Endometrium (tissue), 2 donors: Measurements from ENCODE around the gene OR2T8.
"Not testable (repeated sequence)": the region's sequence is repeated elsewhere in the genome, so short reads cannot be mapped to it uniquely, and the experiment has no call there.

Experiments used
- FAIRE-seq: peaks from 2 replicates; lab custom pipeline; 2012; peaks lifted over from hg19 to GRCh38; lab: Jason Lieb, UNC
- donor health status: control.
- donor health status: control.

The OR2T8 gene, protein sequence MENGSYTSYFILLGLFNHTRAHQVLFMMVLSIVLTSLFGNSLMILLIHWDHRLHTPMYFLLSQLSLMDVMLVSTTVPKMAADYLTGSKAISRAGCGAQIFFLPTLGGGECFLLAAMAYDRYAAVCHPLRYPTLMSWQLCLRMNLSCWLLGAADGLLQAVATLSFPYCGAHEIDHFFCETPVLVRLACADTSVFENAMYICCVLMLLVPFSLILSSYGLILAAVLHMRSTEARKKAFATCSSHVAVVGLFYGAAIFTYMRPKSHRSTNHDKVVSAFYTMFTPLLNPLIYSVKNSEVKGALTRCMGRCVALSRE

DNA sequence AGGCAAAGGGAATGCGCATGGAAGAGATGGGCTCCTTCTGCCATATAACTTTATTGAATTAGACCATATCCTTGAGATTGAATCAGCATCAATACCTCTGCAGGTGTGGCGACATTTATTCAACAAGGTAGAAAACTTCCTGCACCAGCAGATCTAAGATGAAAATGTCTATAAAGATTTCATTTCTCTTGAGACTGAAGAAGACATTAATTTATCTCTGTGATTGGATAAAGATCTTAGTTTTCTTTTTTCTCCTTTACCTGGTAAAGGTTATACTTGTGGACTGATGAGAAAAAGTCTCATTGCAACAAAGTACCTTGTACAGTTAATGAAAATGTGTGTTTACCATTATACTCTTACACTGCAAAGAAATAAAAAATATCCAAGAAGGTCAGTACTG is at the start of gene OR2T8:
Gene OR2T8 (plus strand): TSS at position 301 of the 400 bp plus-strand sequence. CDS start 766 bp downstream, outside the sequence.
- no peak for FAIRE-seq

DNA sequence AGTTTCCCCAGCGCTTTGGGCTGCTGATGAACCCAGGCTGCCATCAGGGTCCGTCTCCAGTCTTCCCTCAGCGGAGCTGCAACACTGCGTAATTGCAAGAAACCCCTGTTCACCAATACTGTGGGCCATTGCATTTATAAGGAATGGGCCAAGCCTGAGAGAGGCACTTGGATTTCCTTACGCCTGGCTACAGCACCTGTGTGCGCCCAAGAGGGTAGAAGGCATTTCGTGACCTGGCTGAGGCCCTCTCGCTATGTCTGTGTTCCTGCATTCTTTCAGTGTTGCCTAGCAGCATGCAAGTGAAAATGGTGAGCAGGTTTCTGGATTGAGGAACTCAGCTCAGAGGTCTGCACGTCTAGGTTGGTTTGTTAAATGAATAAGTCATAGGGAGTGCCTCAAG is 36.7 kb upstream of the OR2T8 start:
- FAIRE-seq: no peak

DNA sequence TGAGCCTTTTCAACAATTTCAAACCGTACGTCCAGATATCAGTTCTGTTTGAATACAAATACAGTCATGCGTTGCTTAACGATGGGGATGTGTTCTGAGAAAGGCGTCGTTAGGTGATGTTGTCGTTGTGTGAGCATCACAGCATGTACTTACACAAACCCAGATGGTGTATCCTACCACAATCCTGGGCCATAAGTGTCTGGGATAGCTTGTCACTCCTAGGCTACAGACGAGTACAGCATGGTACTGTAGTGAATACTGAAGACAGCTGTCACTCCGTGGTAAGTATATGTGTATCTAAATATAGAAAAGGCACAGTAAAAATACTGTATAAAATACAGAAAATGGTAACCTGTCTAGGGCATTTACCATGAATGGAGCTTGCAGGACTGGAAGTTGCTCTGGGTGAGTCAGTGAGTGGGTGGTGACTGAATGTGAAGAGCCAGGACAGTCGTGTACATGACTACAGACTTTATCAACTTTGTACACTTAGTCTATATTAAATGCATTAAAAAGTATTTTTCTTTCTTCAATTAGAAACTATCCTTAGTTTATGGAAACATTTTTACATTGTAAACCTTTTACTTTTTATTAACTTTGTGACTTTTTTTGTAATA is 35.1 kb upstream of the OR2T8 start:
- no peak for FAIRE-seq

DNA sequence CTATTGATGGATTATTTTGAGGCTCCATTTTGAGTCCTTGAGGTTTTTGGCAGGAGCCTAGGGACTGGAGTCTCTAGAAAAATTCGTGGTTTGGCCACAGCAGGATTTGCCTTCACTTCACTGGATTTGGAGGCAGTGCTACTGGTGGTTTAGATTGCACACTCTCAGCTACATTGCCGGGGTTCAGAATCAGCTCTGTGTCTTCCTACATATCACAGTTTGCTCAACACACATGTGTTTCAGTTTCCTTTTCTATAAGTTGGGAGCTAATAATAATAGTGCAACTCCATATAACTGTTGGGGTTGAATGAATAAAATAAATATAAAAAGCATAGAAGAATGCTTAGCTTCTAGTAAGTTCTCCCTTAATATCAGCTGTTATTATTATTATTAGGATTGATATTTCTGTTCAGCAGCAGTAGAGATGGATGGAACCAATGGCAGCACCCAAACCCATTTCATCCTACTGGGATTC is 24.9 kb upstream of the OR2T8 start, which contains the start of gene OR2W3:
Gene OR2W3 (plus strand): TSS at position 425 of the 475 bp plus-strand sequence. CDS start 0 bp downstream, at position 425.
- no peak for FAIRE-seq

DNA sequence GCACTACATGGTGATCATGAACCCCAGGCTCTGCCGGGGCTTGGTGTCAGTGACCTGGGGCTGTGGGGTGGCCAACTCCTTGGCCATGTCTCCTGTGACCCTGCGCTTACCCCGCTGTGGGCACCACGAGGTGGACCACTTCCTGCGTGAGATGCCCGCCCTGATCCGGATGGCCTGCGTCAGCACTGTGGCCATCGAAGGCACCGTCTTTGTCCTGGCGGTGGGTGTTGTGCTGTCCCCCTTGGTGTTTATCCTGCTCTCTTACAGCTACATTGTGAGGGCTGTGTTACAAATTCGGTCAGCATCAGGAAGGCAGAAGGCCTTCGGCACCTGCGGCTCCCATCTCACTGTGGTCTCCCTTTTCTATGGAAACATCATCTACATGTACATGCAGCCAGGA is 24.1 kb upstream of the OR2T8 start:
- FAIRE-seq: no peak

DNA sequence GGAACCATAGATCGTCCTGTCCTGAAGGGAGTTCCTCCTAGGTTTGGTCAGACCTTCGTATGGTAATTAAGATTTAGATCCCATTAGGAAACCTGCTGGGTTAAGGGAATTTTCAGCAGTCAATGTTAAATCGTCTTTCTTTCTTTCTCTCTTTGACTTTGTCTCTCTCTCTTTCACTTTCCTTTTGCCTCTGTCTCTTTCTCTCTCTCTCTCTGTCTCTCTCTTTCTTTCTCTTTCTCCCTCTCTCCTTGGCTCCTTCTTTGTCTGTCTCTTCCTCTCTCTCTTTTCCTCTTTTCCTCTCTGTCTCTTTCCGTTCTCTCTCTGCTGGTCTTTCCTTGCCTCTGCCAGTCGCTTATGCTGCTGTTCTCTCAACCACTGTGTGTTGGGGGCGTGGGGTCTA is 15.9 kb upstream of the OR2T8 start:
- FAIRE-seq: no peak

DNA sequence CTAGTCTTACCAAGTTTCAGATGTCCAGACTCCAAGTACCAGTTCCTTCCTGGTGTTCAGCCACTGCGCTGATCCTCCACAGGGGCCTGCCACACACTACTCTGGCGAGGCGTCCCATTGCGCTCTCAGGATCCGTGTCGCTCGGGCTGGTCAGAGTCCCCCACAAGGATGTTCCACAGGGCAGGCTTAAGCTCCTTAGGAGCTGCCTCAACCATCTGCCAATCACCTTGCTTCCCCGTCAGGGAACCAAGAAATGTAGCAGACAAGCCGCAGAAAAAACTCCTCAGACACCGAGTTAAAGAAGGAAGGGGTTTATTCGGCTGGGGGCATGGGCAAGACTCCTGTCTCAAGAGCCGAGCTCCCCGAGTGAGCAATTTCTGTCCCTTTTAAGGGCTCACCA is 14.9 kb upstream of the OR2T8 start:
- no peak for FAIRE-seq

DNA sequence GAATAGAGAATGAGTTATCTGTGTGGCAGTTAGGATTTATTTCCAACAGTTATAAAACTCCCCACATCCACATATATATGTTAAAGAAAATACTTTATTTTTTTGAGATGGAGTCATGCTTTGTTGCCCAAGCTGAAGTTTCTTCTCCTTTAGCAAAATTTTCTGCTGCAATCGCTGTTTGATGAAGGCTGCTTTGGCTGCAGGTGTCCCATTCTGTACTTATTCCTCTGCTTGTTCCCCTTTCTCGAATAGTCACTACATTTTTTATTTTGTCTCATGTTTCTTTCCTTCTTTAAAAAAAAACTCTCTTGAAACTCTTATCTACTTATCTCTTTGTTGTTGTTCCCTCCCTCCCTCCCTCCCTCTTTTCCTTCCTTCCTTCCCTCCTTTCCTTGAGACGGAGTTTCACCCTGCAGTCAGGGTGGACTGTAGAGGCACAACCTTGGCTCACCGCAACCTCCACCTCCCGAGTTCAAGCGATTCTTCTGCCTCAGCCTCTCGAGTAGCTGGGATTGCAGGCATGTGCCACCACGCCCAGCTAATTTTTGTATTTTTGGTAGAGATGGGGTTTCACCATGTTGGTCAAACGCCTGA is 14.0 kb upstream of the OR2T8 start:
- no peak for FAIRE-seq

DNA sequence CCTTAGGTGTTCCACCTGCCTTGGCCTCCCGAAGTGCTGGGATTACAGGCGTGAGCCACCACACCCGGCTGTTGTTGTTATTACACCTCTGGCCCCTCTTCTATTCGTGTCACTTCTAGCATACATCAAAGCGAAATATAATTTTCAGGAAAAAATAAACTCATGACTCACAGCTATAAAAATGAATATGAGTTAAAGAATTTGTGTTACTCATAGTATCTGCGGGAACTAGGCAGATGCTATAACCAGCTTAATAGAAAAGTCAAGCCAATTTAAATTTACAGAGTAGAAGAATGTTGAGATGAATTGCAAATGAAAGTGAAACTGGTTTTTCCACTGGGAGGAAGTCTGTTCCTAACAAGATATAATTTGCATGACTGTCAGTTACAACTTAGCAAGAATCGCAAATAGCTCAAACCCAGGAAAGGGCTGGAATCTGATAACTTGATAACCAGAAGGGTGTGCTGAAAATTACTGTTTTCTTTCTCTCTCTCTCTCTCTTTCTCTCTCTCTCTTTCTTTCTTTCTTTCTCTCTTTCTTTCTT is 13.5 kb upstream of the OR2T8 start:
- no peak for FAIRE-seq

DNA sequence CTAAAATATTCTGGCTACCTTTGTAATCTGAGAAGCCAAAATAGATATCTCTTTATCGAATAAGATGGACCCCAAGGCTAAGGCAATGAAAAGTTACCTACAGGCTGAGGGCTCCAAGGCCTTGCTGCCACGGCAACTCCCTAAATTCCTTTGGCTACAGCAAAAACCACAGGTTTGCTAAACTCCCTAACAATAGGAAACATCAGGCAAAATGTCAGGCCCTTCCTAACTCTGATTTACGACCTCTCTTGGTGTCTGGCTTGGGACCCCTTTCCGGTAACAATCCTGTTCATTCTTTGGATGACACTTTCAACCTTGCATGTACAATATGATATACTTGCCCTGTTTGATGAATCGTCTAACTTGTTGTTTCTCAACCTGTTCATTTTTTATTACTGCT is 11.3 kb upstream of the OR2T8 start:
- FAIRE-seq: no peak

DNA sequence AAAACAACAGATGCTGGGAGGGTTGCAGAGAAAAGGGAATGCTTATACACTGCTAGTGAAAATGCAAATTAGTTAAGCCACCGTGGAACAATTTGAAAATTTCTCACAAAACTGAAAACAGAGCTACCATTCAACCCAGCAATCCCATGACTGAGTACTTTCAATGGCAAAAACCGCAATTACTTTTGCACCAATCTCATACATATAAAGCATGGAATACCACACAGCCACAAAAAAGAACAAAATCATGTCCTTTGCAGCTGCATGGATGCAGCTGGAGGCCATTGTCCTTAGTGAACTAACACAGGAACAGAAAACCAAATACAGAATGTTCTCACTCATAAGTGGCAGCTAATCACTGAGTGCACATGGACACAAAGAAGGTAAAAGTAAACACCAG is 6.3 kb upstream of the OR2T8 start:
- FAIRE-seq: no peak

DNA sequence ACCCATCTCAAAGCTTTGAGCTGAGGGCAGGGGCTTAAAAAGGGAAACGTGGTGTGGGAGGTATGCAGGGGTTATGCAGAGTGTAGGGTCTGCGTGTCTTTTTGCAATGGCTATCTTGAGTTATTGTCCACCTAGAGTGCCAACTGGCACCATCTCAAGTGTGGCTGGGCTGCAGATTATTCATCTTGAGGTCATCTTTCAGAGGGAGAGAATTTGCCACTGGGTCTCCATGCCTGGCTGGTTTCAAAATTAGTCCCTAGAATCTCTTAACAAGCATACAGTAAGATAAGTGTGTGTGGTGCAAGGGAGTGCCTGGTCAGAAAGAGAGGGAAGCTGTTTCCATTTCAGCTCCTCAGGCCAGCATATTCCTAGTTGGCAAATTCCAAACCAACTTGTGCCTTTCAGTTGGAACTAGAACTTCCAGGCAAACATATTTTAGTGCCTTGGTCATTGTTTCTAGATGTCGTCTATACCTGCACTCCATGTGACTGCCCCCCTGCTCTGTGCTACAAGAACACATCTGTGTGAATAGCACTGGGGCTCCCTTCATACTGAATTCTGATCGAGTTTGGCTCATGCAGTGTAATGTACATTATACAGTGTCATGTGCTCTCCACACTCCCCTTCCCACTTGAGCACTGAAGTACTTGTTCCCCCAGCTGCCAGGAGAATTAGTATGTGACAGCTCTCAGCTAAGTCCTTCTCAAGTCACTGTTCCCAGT is 5.0 kb upstream of the OR2T8 start:
- FAIRE-seq: no peak

DNA sequence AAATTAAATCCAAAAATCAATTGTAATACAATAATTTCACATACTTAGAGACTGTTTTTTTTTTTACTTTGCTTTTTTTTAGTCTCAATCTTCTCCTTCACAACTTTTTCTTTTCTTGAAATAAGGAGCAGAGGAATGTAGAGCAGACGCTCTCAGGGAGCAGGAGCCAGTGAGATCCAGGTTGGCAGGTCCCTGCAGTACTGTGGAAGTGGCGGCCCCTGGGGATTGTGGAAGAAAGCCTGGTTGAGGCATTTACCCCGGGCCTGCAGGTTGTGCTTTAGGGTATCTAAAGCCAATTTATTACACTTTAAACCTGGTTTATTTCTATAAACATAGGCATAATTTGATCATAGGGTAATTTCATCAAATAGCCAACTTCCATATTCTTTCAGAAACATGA is 3.9 kb downstream of the OR2T8 start:
- FAIRE-seq: no peak

DNA sequence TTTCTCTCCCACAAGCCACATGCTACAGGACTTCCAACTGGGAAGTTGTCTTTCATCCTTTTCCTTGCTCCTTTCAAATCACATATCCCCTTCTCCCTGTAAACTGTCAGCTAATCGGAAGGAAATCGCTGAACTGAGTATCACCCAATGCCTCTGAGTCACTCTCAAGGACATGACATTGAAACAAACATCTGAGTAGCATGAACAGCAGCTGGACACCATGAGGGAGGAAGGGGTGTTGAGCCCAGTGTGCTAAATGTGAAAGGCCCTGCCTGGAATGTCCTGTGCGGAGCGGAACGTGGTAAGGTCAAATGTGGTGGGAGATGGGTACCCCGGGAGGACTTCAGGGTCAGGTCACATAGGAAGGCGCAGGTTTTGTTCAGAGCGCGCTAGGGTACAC is 4.8 kb downstream of the OR2T8 start, which contains the start of gene OR2AJ1:
Gene OR2AJ1 (plus strand): TSS at position 22 of the 400 bp plus-strand sequence. CDS start 8,880 bp downstream, outside the sequence.
- no peak for FAIRE-seq

DNA sequence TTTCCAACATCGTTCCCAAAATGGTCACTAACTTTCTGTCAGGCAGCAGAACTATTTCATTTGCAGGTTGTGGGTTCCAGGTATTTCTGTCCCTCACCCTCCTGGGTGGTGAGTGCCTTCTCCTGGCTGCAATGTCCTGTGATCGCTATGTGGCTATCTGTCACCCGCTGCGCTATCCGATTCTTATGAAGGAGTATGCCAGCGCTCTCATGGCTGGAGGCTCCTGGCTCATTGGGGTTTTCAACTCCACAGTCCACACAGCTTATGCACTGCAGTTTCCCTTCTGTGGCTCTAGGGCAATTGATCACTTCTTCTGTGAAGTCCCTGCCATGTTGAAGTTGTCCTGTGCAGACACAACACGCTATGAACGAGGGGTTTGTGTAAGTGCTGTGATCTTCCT is 13.9 kb downstream of the OR2T8 start:
- no peak for FAIRE-seq

DNA sequence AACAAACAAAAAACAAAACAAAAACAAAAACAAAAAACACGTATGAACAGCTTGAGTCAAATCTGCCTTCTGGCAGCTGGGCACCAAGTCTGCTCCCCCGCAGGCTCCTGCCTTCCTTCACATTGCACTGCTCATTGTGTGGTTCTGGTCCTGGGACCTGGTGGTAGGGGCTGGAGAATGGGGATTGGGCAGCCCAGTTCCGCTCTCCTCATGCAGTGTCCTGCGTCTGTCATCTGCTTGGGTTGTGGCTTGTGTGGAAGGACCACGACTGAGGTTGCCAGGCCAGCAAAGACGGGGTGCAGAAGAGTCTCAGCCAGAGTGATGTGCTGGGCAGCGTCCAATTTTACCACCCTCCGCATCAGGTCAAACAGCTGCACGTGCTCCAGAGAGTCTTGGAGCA is 15.7 kb downstream of the OR2T8 start:
- no peak for FAIRE-seq

DNA sequence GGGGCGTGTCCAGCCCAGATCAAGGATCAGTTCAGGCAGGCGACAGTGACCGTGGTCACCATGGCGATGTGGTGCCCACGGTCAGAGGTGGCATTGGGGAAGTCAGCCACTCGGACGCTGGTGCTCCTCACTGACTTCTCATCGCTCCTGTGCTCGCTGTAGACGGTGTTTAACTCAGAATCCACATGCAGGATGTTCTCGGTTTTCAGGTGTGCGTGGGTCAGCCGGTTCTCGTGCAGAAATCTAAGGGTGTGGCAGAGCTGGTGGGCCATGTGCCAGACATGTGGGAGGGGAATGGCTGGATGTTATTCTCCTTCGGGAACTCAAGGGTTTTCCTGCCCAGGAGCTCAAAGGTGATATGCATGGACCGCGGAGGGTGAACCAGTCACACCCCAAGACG is 16.4 kb downstream of the OR2T8 start:
- no peak for FAIRE-seq

DNA sequence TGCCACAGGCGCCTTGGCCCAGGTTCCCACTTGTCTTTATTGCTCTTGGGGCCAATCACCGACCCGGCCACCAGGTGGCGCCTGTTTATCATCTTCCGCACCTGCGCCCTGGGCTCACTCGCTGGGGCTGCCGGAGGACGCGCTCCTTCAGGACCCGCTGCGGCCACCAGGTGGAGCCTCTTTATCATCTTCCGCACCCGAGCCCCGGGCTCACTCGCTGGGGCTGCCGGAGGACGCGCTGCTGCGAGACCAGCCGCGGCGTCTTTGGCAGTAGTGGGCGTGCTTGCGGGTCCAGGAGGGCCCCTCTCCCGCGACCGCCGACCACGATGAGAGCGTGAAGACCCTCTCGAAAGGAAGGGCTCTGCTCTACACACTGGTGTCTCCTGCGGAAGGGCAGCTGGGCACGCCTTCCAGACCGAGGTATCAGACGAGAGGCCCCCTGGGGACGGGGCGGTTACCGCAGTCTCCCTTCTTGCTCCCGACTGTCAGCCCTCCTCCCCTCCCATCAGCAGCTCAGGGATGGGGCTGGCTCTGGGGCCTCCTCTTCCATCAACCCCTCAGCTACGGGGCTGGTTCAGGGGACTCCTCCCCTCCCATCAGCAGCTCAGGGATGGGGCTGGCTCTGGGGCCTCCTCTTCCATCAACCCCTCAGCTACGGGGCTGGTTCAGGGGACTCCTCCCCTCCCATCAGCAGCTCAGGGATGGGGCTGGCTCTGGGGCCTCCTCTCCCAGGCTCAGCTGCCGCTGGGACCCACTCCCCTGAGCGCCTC is 17.1 kb downstream of the OR2T8 start:
- FAIRE-seq: not testable (repeated sequence)

DNA sequence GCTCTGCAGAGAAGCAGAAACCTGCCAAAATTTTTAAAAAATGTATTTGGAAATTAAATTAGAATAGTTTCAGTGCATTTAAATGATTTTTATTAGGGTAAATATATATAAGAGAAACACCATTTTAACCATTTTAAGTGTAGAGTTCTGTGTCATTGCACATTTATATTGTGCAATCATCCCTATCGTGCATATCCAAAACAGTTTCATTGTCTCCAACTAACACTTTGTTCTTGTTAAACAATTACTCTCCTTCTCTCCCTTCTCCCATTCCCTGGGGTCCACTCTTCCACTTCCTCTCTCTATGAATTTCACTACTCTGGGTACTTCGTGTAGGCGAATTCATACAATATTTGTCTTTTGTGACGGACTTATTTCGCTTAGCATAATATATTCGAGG is 22.6 kb downstream of the OR2T8 start:
- FAIRE-seq: no peak

DNA sequence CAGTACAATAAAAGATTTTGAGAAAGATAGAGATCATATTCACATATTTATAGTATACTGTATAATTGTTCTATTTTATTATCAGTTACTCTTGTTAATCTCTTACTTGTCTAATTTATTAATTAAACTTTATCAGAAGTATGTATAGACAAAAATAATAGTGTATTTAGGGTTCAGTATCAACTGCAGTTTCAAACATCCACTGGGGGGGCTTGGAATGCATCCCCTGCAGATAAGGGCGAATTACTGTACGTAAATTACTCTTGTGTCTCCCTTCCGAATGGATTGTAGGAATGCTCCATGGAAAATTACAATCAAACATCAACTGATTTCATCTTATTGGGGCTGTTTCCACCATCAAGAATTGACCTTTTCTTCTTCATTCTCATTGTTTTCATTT is 28.5 kb downstream of the OR2T8 start, which contains the start of gene OR2L8:
Gene OR2L8 (plus strand): TSS at position 301 of the 400 bp plus-strand sequence. CDS start 0 bp downstream, at position 301.
- FAIRE-seq: no peak

DNA sequence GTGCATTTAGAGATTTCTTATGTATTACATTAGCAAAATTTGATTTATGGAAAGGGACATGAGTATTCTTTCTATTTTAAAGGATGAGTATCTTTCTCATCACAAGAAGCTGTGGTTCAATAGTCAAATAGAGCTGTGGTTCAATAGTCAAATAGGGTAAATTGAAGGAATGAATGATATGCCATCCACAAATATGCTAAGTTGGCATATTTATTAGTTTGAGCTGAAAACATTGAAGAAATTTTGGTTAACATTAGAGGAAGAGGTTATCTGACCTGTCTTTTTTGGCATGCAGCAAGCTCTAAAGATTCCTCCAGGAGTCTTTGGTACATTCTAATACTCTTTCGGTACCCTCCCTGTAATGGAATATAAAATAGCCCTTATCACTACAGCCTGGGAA is 33.4 kb downstream of the OR2T8 start:
- FAIRE-seq: no peak
